ENCODE results near the gene PDS5A.
"Not testable (repeated sequence)": the region's sequence is repeated elsewhere in the genome, so short reads cannot be mapped to it uniquely, and the experiment has no call there.

Gene PDS5A

GRCh38 chr4:39961311-39961877, 16.3 kb downstream of the PDS5A start:
- DNase-seq (ENCODE audit: low read depth), result no peak

DNA sequence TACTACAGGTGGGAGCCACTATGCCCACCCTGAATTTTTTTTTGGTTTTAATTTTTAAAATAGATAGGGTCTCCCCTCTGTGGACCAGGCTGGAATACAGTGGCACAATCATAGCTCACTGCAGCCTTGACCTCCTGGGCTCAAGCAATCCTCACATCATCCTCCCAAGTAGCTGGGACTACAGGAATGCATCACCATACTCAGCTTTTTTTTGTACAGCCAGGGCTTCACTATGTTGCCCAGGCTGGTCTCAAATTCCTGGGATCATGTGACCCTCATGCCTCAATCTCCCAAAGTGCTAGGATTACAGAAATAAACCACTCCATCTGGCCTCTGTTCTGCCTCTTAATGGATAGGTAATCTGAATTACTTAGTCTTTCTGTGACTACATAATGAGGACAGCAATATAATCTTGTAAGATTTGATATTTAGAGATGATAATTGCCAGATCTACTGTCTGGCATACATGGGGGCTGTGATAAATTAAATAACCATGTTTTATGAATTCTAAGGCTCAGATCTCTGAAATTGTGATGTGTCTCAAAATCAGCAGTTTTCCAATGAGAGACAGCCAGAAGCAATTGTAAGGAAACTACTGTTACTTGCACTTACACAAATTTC, 26.7 kb downstream of the PDS5A start:
- DNase-seq (ENCODE audit: low read depth), result no peak

- DNase-seq (ENCODE audit: low read depth), result no peak
Measured at GRCh38 chr4:39947963-39948362, 29.7 kb downstream of the PDS5A start.

DNA sequence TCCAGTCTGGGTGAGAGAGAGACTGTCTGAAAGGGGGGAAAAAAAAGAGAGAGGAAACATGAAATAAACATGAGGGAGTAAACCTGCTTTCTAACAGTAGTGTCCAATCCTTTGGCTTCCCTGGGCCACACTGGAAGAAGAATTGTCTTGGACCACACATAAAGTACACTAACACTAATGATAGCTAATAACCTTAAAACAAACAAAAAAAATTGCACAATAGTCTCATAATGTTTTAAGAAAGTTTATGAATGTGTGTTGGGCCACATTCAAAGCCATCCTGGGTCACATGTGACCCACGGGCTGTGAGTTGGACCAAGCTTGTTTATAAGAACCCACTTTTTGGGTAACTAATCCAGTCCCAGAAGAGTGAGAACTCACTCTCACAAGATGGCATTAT, 30.3 kb downstream of the PDS5A start:
- no peak for DNase-seq (ENCODE audit: low read depth)

DNA sequence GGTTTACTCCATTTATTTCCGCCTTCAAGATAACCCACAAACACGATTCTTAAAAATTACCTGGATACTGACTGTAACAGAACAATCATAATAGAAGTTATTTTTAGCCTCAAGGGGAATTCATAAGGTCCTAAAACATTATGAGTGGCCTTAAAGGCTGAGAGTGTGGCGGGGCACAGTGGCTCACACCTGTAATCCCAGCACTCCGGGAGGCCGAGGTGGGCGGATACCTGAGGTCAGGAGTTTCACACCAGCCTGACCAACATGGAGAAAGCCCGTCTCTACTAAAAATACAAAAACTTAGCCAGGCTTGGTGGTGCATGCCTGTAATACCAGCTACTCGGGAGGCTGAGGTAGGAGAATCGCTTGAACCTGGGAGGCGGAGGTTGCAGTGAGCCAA, 33.5 kb downstream of the PDS5A start:
- not testable (repeated sequence) for DNase-seq (ENCODE audit: low read depth)

DNA sequence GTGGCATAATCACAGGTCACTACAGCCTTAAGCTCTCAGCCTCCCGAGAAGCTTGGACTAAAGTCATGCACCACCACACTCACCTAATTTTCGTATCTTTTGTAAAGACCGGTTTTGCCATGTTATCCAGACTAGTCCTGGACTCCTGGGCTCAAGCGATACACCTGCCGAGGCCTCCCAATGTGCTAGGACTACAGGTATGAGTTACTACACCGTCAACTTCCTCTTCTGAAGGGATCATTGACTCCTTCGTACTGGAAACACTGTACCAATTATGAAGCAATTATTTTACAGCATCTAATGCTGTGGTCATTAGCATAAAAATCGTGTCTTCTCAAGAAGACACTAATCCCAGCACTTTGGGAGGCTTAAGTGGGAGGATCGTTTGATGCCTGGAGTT, 35.2 kb downstream of the PDS5A start:
- no peak for DNase-seq (ENCODE audit: low read depth)

DNA sequence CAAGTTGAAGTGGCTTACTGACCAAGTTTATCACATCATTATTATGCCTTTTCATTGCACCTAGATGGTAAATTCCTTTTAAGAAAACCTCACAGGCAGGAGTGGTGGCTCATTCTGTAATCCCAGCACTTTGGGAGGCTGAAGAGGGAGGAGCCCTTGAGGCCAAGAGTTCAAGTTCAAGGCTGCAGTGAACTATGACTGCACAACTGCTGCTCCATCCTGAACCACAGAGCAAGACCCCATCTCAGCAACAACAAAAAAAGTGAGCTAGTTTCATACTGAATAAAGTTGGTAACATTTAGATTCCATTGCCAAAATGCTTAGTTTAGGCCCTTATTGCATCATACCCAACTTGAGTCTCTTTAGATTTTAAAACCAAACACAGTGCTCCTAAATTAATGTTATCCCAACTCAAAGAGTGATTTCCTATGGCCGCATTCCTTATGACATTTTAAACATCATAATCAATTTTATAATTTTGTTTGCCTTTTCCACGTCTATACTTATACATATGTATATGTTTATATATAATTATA, 36.0 kb downstream of the PDS5A start:
- no peak for DNase-seq (ENCODE audit: low read depth)

DNA sequence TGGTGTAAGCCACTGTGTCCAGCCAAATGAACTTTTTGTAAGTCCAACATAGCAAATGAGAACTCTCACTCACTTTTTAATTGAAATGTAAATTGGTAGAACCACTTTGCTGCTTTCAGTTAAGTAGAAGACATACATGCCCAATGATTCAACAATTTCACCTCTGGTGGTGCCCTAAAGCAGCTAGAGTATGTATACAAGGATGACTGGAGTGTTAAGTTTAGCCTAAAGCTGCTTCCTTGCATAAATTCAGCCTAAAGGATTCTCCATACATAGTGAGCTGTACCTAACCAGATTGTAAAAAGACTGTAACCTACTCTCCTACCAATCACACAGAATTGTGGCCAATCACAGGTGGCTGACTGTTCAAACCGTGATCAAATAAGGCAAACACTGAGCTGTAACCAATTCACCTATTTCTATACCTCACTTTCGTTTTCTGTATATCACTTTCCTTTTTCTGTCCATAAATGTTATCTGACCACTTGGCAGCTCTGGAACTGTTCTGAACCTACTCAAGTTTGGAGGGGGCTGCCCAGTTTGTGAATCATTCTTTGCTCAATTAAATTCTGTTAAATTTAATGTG, 39.9 kb downstream of the PDS5A start:
- DNase-seq (ENCODE audit: low read depth), result no peak

- DNase-seq (ENCODE audit: low read depth), result no peak
Measured at GRCh38 chr4:39936565-39937418, 40.9 kb downstream of the PDS5A start.

DNA sequence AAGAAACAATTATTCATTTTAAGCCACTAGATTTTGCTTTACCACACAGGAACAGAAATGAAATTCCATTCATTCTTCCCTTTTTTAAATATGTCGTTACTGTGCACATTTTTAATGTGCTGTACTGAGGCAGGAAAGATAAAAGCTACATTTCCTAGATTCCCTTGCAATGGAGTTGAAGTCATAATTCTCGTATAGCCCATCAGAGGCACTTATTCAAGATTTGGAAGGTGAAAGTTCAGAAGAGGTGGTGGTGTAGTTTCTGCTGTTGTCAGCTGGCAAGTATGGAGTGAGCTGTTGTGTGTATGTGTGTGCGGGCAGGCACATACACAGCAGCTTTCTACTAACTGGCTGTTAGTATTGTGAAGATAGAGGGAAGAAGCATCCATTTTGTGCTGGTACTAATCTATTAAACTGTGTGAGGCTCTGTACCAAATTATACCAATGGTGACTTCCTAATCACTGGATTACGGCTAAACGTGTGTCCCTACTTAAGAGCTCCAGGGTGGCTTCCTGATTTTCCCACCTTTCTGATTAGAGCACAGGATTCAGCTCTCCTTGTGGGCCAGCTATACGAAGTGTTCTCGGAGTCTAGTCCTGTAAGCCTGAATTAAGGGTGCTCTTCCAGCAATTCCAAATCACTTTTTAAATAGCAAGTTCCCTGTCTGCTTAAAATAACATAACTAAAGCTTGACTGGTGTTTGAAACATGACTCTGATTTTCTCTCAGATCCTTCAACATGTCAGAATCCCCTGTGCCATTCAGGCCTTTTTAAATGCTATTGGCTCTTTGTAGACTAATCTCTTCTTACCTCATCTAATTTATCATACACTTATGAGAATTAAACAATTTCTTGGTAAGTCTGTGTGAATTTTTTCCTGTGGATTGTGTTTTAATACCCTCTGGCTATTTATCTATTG, 43.8 kb downstream of the PDS5A start:
- no peak for DNase-seq (ENCODE audit: low read depth)

GRCh38 chr4:39932776-39933402, 44.8 kb downstream of the PDS5A start:
- no peak for DNase-seq (ENCODE audit: low read depth)

GRCh38 chr4:39931441-39931901, 46.2 kb downstream of the PDS5A start:
- no peak for DNase-seq (ENCODE audit: low read depth)

DNA sequence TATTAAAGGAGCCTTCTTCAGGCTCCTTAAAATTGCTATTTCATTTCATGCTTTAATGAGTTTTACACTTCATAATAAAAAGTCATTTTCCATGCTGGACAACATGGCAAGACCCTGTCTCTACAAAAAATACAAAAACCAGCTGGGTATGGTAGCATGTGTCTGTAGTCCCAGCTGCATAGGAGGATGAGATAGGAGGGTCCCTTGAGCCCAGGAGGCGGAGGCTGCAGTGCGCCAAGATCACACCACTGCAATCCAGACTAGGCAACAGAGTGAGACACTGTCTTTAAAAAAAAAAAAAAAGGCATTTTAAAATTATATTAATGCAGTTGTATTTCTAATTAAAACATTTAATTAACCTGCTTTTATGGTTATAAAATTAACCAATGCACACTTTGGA, 49.2 kb downstream of the PDS5A start:
- no peak for DNase-seq (ENCODE audit: low read depth)

GRCh38 chr4:39924014-39924413, 53.7 kb downstream of the PDS5A start:
- no peak for DNase-seq (ENCODE audit: low read depth)

DNA sequence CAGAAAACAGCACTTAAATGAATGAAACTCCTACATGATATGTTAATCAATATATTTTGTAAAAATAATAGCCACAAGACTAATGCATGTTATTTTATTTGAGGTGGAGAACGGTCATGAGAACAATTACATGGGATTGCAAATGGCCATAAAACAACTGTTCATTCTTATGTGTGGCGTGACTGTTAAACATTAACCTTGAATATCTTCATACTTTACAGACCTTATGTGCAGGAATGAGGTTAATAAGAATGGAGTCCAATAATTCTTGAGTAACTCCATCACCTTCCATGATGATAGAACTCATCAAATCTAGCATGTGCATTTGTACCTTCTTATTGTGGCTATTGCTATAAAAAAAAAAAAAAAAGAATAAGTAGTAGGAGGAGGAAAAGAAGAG, 55.3 kb downstream of the PDS5A start:
- DNase-seq (ENCODE audit: low read depth), result no peak

DNA sequence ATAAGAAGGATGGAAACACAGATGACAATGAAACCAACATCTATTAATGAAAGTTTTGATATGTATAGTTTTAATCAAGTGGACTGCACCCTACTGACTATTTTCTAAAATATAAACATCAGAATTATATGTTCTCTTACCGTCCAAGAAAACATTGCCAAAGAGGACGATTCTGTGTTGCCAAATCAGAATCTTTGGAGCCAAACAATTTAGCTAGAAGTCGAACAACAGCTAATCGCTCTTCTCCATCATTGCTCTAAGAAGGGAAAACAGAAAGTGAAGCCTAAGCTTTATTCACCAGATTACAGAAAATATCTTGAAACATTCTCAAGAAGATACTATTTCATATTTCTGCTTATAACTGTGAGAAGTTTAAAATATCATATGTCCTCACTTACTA, 64.2 kb downstream of the PDS5A start:
- DNase-seq (ENCODE audit: low read depth), result no peak

DNA sequence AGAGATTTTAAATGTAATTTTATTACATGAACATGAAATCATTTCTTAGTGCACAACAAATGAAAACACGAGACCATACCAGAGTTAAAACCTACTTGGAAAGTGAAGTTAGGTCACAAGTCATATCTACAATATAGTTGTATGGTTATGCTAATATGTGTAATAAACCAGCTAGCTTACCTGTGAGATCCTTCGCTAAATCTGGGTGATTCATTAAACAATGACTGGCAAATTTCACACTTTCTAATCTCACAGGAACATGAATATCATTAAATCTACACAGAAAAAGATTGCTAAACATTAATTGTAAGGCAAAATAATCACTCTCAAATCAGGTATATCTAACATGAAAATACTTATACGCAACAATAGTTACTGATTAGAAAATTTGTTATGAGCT, 67.6 kb downstream of the PDS5A start:
- DNase-seq (ENCODE audit: low read depth), result no peak

DNA sequence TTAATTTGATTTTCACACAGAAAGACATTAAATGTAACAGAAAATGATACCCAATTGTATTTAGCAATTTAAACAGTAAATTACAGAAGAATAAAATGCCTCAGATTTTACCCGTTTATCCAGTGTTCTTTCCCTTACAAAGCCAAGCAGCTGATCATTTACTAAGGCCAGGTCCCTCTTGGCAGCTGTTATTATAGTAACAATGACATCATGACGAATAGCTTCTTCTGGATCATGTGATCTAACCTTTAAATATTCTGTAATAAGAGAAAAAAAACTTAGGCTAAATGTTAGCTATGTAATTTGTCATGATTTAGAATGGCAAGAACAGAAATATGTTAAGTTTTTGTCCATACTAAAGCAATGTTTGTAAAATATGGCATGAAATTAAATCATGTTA, 69.4 kb downstream of the PDS5A start:
- no peak for DNase-seq (ENCODE audit: low read depth)

DNA sequence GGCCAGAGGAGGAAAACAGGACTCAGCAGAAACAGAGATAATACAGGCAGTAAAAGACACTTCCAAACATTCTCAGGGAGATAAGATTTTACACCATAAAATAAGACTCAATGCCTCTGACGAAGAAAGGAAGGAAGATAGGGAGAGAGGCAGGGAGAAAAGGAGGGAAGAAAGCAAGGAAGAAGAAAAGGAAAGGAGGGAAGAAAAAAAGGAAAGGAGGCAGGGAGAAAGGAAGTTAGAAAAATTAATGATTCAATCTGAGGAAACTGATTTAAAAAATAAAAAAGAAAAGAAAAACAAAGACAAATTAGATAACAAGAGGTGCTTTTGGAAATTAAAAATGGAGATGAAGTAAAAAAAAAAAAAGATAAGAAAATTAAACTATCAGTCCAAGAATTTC, 72.1 kb downstream of the PDS5A start:
- no peak for DNase-seq (ENCODE audit: low read depth)

DNA sequence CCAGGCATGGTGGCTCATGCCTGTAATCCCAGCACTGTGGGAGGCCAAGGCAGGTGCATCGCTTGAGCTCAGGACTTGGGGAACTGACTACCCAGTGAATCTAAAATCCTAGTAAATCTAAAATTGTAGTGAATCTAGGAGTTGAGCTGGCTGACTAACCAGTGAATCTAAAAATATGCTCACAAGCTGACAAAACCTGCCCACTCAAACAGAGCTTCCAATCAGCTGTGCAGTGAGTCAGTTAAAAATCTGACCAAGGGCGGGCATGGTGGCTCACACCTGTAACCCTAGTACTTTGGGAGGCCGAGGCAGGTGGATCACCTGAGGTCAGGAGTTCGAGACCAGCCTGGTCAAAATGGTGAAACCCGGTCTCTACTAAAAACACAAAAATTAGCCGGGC, 72.7 kb downstream of the PDS5A start:
- not testable (repeated sequence) for DNase-seq (ENCODE audit: low read depth)

DNA sequence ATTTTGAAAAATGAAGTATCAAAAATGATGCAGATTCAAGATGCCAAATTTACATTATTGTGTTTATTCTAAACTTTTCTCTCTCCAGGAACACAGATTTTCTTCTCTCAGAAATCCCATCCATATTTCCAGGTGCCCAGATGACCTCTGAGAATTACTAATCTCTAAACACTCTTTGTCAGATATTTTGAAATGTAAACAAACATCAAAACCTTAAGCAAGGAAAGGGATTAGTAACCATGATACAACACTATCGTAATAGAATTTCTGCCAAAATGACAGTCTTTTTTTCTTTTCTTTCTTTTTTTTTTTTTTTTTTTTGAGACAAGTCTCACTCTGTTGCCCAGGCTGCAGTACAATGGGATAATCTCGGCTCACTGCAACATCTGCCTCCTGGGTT, 76.7 kb downstream of the PDS5A start:
- DNase-seq (ENCODE audit: low read depth), result no peak
